Measurements from ENCODE around the gene GRIN2C. TPM values are rescaled to one million over a fixed set of nuclear protein-coding genes. Genes with fewer than 3 reads are reported as not detected.

The GRIN2C gene
- total RNA-seq, 1 experiment from 2014 or later, result 0.44 TPM

DNA sequence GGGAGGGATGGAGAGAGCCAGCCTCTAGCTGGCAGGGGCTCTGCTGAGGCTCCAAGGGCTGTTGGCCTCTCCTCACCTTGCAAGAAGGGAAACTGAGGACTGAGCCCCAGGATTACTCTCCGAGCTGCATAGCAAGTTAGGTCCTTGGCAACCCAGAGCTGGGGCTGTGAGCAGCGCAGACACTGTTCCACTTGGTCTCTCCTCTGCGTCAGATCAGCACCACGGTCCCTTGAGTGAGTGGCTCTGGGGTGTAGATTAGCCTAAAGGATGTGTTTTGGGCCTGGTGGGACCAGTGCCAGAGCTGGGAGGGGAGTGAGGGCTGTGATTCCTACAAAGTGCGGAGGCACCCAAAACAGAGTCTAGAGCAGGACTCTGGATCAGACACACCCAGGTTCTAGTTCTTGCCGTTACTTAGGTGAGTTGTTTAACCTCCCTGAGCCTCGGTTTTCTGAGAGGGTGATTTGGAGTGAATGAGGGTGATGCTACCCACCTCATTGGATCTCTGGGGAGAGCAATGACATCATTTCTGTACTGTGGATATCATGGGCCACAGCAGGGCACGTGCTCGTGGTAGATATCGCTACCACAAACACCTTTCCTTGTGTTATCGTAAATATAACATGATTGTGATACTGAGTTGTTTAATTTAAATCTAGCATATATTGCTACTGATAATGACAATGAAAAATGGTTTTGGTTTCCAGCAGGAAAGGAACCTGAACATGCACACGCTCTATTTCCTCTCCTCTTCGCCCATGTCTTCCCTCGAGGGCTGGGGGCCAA lies 41.9 kb upstream of the GRIN2C start:
- no peak overlapping the region for H3K9ac ChIP-seq (ENCODE audit: extremely low read depth, insufficient read length, low read length)

More for the DNA sequence above, 41.9 kb upstream of the GRIN2C start:
- Histone ChIP-seq H3K4me2 (ENCODE audit: insufficient read depth, insufficient read length, low read length) (no peak overlapping the region), H3K14ac (ENCODE audit: insufficient read depth, low read length) (no peak overlapping the region), H2AK5ac (ENCODE audit: insufficient read length, low read length) (no peak overlapping the region), H3K23ac (ENCODE audit: insufficient read length, low read depth, low read length) (no peak overlapping the region), H2BK12ac (ENCODE audit: insufficient read length, low read depth, low read length) (no peak overlapping the region), H3K9me3 (ENCODE audit: control insufficient read depth, low read depth, low read length) (no peaks in the 10 kb centered on the region), H3K27ac (ENCODE audit: insufficient read length, low read depth, low read length) (no peak overlapping the region), H4K91ac (ENCODE audit: insufficient read length, low read depth, low read length) (no peak overlapping the region), H2BK120ac (ENCODE audit: low read depth, low read length, poor library complexity, severe bottlenecking) (no peak overlapping the region), H2AFZ (ENCODE audit: low read length) (no peak overlapping the region), H3K79me1 (ENCODE audit: insufficient read depth, low read depth, low read length, poor library complexity, severe bottlenecking) (no peaks in the 10 kb centered on the region), H4K8ac (replicated peaks; ENCODE audit: insufficient read length, low read depth, low read length) (no peak overlapping the region), H3K27me3 (ENCODE audit: insufficient read depth, low read length) (no peaks in the 10 kb centered on the region; the same call in 1 of the 2 replicates), H3K56ac (ENCODE audit: insufficient read length, low read depth, low read length) (no peak overlapping the region), H3T11ph (ENCODE audit: low read length) (no peak overlapping the region), H2BK15ac (ENCODE audit: low read depth, low read length) (no peak overlapping the region), H4K5ac (ENCODE audit: insufficient read length, low read depth, low read length) (no peak overlapping the region), H3K79me2 (ENCODE audit: insufficient read depth, low read length) (no peaks in the 10 kb centered on the region), H3K18ac (ENCODE audit: insufficient read length, low read depth, low read length) (no peak overlapping the region), H3K4me1 (ENCODE audit: insufficient read depth, low read length) (peaks cover 3% of the 10 kb centered on the region), H3K4ac (ENCODE audit: low read depth, low read length) (no peak overlapping the region), H4K20me1 (ENCODE audit: control insufficient read depth, insufficient read depth, insufficient read length) (no peaks in the 10 kb centered on the region), H2BK20ac (ENCODE audit: low read depth, low read length, poor library complexity, severe bottlenecking) (no peak overlapping the region), H3K23me2 (ENCODE audit: insufficient read length, low read depth, low read length, poor library complexity, severe bottlenecking) (no peaks in the 10 kb centered on the region), H2BK5ac (ENCODE audit: insufficient read length, low read length) (no peak overlapping the region)
- no peak overlapping the region; a peak in 1 of 5 replicates for H3K4me3 Mint-ChIP-seq
- peaks cover 0 to 2% (median 0%) of the 10 kb centered on the region in 3 experiments; a peak in 3 of 7 replicates for H3K36me3 Mint-ChIP-seq (ENCODE audit: insufficient read depth in 1 of 3, low read depth in 3 of 3)
- H3K27ac Mint-ChIP-seq, result peak overlapping the region in 1 of 3 experiments; percentile 90; a peak in 1 of 7 replicates
- peaks cover 56% of the 10 kb centered on the region for H3K27me3 Mint-ChIP-seq (ENCODE audit: low read depth)
- H3K9me3 Mint-ChIP-seq, result peaks cover 0 to 1% of the 10 kb centered on the region in 2 experiments; a peak in 1 of 5 replicates
- TF ChIP-seq, protein P1, sequence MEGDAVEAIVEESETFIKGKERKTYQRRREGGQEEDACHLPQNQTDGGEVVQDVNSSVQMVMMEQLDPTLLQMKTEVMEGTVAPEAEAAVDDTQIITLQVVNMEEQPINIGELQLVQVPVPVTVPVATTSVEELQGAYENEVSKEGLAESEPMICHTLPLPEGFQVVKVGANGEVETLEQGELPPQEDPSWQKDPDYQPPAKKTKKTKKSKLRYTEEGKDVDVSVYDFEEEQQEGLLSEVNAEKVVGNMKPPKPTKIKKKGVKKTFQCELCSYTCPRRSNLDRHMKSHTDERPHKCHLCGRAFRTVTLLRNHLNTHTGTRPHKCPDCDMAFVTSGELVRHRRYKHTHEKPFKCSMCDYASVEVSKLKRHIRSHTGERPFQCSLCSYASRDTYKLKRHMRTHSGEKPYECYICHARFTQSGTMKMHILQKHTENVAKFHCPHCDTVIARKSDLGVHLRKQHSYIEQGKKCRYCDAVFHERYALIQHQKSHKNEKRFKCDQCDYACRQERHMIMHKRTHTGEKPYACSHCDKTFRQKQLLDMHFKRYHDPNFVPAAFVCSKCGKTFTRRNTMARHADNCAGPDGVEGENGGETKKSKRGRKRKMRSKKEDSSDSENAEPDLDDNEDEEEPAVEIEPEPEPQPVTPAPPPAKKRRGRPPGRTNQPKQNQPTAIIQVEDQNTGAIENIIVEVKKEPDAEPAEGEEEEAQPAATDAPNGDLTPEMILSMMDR (conservative IDR thresholded peaks at IDR 0.05), result no peak
- peaks cover 10 to 21% of the 10 kb centered on the region in 2 experiments for H3K4me1 Mint-ChIP-seq
- no CpG with 5 or more reads among the region's 14 CpGs for WGBS (ENCODE audit: extremely low coverage, insufficient read length, low lambda C conversion rate)
- no peak for DNase-seq

All from H9 (cell line).